COLO668 (cell line): ENCODE measurements around the gene PHACTR3.

Experiments used
- DNase-seq: peaks from one replicate; lab custom pipeline; 2025; ENCODE audit not compliant: unreplicated experiment; lab: John Stamatoyannopoulos, UW

The PHACTR3 gene

DNA sequence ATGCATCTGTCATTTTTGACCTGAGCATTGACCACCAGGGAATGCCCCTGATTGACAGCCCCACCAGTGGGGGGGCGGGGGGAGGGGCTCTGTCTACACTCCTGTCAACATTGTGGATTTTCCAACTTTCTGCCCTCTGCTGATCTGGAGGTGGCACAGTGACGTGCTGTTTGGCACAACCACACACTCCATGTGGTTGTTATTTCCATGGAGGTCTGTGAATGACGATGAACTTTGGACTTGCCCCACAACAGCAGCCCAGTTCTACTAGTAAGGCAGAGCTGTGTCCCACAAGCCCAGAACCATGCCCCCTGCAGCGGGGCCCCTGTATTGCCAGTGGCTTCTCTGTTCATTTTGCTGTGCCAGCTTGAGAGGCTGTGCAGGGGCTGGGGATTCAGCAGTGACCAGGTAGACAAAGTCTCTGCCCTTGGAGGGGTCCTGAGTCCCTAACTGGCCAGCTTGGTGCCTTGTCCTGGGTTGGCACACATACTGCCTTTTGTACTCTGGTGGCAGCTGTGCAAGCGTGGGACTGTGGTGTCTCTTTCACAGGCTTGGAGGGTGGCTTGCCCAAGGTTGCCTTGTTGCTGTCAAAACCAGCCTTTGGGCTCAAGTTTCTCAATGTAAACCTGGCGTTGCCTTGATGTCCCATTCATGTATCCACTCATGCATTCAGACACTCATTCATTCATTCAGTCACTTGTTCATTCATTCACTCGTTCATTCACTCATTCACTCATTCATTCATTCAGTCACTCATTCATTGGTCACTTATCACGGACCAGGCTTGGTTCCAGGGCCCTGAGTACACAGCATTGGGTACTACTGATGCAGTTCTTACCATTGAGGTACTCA, 220.6 kb downstream of the PHACTR3 start:
- DNase-seq = peak; percentile 66

DNA sequence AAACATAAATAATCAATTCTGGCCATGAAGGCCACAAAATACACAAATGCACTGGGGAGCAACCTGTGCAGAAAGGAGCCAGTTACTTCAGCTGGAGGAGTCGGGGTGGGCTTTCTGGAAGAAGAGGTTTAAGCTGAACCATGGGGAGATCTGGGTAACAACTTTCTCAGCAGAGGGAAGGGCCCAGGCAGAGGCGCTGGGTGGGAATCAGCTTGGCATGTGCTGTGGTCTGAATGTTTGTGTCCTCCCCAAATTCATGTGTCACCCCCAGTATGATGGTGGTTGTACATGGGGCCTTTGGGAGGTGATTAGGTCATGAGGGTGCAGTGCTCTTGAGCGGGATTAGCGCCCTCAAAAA, 221.2 kb downstream of the PHACTR3 start:
- no peak for DNase-seq

DNA sequence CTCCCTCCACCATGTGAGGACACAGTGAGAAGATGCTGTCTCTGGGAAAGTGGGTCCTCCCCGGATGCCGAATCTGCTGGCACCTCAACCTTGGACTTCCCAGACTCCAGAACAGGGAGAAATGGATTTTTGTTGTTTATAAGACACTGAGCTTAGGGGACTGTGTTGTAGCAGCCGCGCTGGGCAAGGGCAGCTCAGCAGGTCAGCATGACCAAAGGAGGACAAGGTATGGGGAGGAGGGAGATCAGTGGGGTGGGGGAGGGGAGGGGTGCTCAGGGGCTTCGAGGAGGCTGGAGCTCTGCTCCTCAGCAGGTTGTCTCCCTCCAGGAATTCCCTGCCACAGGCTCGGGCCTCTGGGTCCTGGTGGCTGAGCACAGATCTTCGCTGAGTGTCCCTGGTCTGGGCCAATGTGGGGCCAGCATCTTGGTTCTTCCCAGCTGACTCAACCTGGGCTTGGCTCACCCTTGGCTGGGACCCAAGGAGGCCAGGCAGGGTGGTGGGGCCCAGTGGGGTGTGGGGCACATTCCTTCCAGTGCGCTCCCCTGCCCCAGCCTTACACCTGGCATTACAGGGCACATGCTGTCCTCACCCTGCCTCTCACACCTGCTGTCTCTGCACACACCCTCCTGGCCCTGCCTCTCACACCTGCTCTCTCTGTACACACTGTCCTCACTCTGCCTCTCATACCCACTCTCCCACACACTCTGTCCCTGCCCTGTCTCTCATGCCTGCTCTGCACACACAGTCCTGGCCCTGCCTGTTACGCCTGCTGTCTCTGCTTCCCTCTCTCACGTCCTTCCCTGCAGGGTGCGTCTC, 221.8 kb downstream of the PHACTR3 start:
- peak; percentile 94 for DNase-seq

DNA sequence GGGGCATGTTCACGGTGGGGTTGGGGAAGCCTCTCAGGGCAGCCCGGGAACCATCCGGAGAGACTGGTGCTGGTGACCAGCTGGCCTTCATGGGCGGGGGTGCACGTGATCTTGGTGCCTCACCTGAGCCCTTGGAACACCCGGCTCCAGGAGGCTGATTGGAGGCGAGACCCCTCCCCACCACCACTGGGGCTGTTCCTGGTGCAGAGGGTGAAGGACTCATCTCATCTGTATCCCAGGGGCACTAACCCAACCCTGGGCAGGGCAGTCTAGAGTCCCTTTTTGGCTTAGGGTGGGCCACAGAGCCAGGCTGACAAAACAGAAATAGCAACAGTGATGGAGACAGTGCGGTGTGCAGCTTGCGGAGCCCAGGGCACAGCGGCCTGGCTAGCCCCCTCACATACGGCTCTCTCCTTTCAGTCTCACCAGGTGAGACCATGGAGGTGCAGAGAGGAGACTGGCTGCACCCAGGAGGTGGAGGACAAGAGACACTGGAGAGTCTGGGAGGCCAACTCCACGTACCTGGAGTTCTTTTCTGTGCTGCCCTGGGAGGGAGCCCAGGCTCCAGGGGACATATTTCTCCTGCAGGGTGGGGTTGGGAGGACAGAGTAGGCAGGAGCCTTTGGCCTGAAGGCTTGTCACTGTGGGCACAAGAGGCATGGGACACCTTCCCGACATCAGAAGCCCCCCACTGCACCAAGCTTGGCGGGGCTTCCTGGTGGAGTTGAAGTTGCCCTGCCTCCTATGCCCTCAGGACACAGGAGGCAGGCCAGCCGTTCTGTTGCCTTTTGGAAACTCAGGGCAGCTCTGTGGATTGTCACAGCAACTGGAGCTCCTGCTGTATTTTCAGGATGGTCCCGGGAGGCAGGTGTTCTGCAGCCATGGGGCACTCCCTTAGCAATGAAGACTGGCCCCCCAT, 223.1 kb downstream of the PHACTR3 start:
- no peak for DNase-seq

DNA sequence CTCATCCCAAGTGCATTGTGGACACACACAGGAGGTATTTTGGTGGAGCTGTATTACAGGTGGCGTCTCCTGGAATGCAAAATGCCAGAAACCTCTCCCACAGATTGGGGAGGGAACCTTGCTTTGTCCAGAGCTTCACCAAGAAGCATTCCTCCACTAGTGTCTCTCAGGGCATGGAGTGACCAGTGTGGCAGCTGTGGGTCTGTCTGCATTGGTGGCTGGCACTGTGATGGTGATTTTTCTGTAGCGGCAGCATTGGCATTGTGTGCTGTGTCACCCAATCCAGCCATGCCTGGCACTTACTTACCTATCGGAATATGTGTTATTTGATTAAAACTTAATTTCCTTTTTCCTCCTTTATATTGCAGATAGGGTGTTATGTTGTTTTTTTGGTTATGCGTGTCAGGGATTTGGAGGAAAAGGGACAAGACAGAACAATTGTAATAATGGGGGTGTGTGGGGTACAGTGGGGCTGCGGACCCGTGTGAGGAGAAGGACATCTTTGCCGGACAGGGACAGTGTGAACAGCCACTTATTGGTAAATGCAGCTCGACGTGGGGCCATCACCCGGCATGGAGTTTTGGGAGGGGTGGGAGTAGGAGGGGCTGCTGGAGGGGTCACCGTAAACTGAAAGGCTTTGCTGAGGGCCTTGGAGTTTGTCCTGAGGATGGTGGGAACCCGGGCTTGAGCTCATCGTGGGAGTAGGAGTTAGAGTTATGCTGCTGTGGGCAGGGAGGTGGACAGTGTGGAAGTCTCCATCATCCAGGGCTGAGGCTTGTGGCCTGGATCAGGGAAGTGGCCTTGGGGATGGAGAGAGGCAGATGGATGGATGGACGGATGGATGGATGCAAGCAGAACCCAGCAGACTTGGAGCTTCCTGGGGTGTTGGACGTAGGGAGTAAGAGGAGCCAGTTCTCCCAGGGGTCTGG, 224.0 kb downstream of the PHACTR3 start:
- DNase-seq = no peak

DNA sequence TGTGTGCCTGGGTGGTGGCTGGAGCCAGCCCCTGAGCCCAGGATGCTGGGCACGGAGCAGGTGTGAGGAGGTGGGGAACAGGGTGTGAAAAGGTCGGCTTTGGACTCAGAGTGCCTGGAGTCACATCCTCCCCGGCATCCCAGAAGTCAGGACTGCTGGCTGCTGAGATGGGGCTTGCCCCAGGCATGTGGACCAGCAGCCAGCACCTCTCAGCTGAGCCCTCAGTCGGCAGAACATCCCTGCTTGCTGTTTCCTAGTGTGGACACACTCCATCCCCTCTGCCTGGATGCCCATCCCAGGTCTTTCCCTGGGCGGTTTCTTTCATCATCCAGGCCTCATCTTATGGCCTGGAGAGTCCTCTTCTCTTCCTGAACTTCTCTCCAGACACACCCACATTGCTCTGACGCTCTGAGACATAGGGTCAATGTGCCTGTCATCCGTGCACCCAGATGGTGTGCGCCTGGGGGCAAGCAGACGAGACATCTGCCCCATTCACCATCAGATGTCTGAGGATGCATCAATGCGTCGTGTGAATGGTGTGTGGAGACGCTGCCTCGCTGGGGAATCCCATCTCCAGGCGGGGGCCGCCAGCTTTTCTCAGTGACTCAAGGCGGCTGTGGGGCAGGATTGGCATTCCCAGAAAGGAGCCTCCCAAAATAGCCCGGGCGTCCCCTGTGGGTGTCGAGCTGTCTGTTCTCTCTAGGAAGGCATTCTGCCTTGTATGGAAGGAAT, 224.9 kb downstream of the PHACTR3 start:
- no peak for DNase-seq

DNA sequence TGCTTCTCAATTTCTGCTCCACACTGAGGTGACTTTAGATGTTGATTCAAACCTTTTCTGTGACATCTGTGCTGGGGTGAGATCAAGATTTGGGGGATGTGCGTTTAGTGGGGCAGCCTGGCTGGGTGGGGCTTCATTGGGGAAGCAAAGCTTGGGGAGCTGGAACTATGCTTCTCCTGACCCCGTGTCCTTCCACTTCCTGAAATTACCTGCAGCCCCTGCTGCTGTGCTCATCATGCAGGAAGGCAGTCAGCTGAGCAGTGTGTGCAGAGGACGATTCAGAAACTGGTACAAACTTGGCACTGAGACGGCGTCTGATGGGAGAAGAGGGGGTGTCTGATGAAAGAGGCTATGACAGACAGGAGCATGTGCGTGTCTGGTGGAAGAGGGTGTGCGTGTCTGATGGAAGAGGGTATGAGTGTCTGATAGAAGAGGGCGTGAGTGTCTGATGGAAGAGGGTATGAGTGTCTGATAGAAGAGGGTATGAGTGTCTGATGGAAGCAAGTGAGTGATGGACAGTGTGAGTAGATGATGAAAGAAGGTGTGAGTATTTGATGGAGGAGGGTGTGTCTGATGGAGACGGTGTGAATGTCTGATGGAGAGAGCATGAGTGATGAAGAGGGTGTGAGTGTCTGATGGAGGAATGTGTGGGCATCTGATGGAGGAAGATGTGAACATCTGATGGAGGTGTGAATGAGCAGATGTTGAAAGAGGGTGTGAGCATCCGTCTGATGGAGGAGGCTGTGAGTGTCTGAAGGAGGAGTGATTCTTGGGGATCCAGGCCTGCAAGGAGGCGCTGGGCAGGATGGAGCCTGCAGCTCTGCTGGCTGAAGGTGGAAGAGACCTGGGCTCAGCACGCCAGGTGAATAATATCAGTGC, 225.7 kb downstream of the PHACTR3 start:
- DNase-seq = no peak

DNA sequence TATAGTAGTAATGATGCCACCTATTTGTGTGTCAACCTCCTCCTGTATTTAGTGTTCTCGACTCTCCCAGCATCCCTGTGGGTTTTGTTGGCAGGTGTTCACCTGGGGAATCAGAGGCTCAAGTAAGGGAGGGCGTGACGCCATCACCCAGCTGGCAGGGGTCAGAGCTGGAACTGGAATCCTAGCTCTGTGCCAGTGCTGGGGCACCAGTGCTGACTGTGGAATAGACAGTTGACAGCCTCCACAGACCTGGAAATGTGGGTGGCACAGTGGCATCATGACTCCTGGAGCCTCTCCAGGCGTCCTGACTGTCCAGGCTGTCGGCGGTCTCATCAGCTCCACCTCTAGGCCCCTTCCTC, 226.3 kb downstream of the PHACTR3 start:
- DNase-seq = peak; percentile 91

DNA sequence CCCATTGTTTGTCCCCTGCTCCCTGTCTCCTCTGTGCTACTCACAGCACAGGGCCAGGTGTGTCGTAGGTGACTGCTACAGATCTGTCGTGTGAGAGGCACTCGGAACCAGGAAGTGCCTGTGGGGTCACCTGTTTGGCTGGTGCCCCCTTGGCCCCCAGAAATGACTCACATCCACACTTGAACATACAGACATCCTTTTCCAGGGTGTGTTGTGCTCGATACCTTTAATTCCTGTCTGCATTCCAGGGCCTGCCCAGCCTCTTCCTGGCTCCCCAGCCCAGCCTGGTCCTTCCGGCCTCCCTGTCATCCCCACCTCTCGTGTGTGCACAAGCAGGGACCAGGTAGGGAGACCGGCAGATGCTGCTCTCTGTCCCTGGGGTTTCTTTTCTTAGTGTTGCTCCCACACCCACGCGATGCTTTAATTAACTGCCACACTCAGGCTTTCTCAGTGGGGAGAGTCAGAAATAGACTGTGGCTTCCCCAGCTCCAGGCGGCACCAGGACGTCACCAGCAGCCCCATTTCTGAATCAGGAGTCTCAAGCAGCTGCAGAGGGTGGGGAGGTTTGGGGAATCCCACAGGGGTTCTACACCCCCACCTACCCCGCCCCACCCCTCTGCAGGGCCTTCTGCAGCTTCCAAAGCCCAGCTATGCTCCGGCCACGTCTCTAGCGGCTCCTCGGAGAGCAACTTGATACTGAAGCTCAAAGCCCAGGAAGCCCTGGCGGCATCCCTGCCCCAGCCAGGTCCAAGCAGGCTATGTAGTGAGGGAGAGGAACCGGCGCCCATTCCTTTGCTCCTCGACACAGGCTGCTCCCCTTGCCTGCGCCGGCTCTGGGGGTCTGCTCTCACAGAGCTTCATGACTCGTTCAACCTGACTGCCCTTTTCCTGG, 226.9 kb downstream of the PHACTR3 start:
- peak; percentile 87 for DNase-seq

DNA sequence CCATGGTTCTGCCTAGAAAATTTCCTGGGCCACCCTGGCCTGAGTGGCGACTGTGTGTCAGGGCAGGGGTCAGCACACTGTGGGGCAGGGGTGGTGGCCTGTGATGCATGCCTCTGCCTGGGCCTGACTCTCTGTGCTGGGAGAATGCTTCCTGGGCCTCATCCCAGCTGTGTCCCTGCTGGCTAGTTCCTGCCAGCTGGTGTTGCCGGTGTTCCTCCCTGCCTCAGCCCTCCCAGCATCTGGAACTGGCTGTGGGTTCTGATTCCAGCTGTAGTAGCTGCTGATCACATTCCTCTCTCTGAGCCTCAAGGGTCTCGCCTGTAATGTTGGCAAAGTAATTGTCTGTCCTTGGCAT, 227.6 kb downstream of the PHACTR3 start:
- DNase-seq = peak; percentile 54

DNA sequence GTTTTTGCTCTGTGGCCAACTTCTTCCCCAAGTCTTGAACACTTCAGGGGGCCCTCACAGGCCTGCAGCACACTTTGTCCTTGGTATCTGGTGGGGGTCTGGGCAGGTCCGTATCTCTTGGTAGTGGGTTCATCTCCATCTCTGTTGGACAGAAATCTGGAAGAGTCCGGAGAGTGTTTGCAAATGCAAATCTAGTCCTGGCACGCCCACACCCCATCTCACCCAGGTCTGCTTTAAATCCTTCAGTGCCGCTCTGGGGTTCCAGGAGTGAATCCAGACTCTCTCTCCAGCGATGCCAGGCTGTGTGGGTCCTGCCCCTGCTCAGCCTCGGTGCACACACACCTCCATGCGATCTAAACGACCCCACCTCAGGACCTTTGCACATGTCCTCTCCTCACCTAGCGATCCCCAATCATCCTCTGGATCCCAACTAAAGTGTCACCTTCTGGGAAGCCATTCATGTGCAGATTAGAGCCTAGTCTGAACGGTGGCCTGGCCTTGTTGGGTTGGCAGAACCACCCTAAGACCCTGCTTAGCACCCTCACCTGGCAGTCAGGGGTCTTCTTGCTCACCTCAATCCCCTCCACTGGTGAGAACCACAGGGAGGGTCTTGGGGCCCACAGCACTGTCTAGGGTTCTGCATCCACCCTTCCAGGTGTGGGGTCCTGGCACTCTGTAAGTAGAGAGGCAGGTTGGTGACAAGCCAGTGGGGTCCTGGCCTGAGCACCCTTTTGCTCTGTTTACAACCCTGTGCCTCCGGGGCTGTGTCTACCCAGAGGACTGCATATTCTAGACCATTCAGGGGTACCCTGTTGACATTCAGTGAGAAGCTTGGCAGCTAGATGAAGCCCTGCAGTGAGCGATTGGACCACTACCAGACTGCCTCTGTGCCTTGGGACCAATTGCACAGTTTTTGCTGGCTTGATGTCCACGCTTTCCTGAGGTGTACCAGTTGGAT, 228.3 kb downstream of the PHACTR3 start:
- no peak for DNase-seq

DNA sequence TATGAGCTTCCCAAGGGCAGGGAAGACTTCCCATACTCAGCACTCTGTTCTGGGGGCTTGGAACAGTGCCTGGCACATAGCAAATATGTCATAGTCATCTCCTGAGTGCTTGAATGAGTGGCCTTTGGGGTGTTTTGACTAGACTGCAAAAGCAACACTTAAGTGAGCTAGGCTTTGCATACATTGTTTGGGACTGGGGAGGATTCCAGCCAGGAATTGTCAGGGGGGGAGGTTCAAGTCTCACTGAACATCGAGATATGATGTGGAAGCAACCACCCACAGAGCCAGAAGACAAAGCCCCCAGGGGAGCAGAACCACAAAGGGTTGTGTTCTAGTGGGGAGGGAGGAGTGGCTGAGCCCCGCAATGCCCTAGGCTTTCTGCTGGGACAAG, 230.7 kb downstream of the PHACTR3 start:
- no peak for DNase-seq

DNA sequence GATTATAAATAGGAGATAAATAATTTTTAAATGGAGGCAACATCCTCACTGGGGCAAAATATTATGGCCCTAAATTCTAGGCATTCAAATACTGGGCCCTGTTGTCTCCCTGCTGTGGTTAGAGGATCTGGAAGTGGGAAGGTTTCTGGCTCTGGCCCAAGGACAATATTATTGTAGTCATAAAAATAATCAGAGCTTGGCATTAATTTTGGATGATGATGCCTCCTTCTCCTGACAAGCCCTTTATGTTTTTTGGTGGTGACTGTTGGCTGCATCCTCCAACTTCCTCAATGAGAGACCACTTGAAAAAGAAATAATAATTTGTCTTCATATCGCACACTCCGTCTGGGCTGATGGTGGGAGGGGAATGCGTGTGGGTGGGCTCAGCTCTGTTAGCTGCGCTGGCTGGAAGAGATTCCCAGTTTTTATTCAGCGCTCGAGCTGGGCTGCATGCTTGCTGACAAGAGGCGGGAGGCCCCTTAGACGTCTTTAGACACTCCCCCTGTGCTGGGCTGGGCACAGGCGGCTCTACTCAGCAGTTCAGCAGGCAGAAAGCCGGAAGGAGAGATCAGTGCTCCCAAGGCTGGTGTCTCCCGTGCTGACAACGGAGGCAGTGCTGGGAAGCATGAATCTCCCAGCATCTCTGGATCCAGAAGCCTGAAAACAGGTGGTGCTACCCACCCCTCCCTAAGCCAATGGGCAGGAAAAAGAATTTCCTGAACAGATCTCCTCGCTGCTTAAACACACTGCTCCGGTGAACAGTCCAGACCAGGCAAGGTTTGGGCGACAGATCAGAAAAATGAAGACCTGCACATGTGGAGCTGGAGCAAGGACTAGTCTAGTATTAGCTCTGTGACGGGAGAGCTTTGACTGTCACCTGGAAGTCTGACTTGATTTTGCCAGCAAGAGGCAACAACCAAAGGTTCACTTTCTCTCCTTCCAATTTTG, 231.4 kb downstream of the PHACTR3 start:
- peak; percentile 58 for DNase-seq

DNA sequence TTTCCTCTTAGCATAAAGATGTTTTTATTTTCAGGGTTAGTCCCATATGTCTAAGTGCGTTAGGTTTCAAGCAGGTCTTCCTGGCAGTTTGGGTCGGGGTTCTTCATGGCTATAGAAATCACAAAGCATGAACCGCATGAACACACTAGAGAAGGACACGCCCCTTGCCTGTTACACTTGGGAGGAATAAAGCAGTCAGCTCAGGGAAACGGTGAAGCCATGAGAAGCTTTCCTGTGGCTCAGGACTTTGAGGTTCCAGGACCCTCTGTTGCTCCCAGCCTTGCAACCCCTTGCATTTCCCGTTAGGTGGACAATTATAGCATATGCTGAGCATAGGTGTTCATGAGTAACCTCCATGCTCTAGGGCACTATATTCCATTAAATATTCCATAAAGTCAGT, 232.4 kb downstream of the PHACTR3 start:
- peak; percentile 32 for DNase-seq

DNA sequence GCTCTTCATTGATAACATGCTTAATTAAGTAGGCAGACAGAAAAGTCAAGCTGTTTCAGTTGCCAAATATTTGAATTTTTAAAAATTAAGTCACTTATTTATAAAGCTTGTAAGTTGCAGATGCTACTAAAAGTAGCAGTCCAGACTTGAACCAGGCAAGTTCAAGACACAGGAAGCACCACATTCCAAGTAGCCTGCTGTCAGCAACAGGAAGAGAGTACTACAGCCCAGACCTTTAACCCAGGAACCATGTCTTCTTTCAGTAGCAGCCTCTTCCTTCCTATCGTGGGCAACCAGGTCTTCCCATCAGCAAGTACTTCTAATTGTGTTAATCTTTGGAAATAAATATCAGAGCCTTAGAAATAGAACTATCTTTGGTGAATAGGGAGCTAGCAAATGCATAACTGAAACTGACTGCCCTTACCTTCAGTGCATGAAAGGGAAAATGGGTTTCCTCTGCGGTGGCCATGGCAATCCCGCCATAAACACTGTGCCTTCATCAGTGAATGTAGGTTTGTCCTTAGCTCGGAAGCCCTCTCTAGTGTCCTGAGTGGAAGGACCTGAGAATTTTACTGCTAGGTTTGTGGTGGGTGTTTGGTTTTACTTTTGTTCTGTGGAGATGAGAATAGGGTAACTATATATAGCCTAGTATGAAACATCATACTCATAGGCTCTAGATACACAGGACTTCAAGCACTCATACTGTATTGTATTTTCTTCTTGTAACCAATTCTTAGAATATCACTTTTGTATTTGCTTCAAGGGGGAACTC, 233.5 kb downstream of the PHACTR3 start:
- DNase-seq = no peak
